GM21717 (cell line): ENCODE results near the gene TRMT2A.

ENCODE experiments used
- ATAC-seq: cut with Tn5 transposase; IDR thresholded peaks from one replicate; pipeline ENCODE4 v1.9.1; 2021; ENCODE audit warnings: mild to moderate bottlenecking, moderate library complexity; ENCODE audit not compliant: unreplicated experiment

The TRMT2A gene

GRCh38 chr22:20107951-20108756, 8.9 kb downstream of the TRMT2A start:
- no peak for ATAC-seq

GRCh38 chr22:20107471-20107901, 9.5 kb downstream of the TRMT2A start:
- ATAC-seq = no peak

DNA sequence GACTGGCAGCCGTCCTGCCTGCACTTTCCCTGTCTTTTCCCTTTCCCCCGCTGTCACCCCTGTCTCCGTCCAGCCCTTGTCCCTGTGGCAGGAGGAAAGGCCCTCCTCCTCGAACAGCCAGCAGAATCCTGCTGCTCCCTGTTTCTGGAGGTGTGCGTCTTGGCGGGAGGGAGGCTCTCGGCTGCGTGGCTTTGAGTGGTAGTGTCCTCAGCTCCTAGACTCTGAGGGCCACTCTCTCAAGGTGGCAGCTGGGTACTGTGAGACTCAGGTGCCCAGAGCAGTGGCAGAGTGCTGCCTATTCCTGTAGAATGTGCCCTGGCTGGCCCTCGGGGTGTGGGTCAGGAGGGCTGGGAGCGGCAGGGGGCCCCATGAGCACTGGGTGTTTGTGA, 10.2 kb downstream of the TRMT2A start:
- no peak for ATAC-seq

GRCh38 chr22:20106205-20106848, 10.7 kb downstream of the TRMT2A start:
- ATAC-seq = no peak

- no peak for ATAC-seq
These were observed 11.4 kb downstream of the TRMT2A start for GRCh38 chr22:20105456-20106204.

- no peak for ATAC-seq
These were observed 14.7 kb downstream of the TRMT2A start for GRCh38 chr22:20102203-20102780.

DNA sequence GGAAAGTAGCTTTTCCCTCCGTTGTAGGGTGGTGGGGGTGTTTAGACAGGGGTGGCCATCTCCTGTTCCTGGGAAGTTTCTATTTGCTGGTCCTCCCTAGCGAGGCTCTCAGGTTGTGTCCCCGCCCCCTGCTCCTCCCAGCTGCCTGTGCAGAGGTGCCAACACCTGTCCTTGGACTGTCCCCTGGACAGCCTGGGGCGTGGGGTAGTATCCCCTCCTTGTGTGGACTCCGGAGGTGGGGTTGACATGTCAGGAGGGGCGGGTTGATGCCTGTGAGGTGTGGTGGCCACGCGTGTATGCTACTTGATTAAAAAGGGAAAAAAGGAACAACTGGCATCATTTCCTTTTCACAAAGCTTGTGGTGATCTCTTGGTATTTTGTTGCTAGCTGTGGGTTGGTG, 15.4 kb downstream of the TRMT2A start:
- ATAC-seq = no peak

- no peak for ATAC-seq
These were observed 17.8 kb downstream of the TRMT2A start for GRCh38 chr22:20099099-20099711.

GRCh38 chr22:20096574-20097420, 20.2 kb downstream of the TRMT2A start:
- no peak for ATAC-seq

DNA sequence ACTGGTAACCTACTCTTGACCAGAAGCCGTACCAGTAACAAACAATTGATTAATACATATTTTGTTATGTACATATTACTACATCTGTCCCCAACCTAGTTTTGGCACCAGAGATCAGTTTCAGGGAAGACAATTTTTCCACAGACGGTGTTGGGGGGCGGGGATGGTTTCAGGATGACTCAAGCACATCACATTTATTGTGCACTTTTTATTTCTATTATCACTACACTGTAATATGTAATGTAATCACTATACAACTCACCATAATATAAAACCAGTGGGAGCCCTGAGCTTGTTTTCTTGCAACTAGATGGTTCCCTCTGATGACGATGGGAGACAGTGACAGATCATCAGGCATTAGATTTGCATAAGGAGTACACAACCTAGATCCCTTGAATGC, 21.5 kb downstream of the TRMT2A start:
- no peak for ATAC-seq

- ATAC-seq = no peak
These were observed 22.7 kb downstream of the TRMT2A start for GRCh38 chr22:20094197-20094807.

GRCh38 chr22:20093418-20094196, 23.4 kb downstream of the TRMT2A start:
- ATAC-seq = no peak

DNA sequence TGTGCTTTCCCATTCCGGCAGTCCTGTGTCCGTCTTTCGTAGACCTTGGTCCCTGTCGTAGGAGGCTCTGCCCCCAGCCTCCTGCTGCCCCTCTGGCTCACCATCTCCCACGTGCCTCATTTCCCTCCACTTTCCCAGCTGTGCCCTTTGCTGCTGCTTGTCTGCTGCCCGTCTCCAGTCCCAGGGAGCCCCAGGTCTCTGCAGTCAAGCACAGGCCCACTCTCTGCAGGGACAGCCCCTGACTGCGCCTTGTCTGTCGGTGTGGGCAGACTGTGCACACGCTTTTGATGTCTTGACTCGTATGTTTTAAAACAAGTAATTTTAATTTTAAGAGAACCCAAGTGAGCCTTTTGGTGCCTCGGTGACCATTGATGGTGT, 24.6 kb downstream of the TRMT2A start:
- no peak for ATAC-seq

- ATAC-seq = no peak
These were observed 25.1 kb downstream of the TRMT2A start for GRCh38 chr22:20091690-20092476.

DNA sequence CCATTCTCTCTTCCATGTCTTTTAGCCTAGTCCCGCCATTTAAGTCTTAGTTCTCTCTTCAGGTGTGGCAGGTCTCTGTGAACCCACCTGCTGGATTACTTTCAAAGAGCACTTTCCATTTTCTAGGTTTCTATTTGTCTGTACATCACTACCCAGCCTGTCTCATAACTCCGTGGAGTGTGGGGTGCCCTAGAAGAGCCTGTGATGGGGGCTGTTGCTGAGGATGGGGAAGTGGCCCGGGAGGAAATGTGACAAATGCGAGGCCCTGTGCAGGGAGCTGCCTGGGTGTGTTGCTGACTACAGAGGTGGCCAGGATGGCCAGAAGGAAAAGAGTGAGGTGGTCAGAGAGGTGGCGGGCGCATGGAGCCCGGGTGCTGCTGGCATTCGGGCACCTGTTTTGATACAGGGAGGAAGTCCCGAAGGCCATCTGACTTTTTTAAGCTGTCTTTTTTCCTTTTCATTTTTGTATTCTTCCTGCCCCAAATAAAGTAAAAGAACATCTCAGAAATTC, 26.2 kb downstream of the TRMT2A start:
- ATAC-seq = no peak

DNA sequence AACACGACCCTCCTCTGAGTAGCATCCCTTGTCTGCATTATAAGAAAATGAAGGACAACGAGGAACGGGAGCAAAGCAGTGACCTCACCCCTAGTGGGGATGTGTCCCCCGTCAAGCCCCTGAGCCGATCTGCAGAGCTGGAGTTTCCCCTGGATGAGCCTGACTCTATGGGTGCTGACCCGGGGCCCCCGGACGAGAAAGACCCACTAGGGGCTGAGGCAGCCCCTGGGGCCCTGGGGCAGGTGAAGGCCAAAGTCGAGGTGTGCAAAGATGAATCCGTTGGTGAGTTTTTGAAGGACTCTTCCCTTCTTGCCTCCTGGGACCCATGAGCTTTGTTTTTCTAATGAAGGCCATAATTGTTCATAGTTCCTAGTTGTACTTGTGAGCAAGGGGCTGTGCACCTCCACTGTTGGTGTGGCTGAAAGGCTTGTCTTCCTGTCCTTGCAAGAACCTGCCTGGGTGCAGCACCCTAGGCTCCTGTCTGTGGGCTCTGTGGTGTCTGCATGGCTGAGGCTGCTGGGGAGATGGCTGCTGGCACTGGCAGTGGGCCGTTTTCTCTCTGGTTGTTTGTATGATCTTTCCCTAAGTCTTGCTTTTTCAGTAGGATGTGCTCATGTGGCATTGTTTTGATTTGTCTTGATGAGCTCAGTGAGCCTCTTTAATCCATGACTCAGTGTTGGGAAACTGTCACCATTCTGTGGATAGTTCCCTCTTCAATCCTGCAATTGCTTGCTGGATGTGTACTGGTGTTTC, 26.9 kb downstream of the TRMT2A start:
- ATAC-seq = no peak
